HL-60 (cell line): ENCODE data around the gene CD207.

Experiments used
- DNase-seq, 2 experiments: peaks; one replicate each; pipeline ENCODE4 v3.0.0-alpha.2; 2010 to 2020; ENCODE audit warnings: low read depth in 1 of 2, low spot score in 1 of 2
- H3K27ac ChIP-seq: fragments of 250-450 bp; sonication (Bioruptor Pico); replicated peaks from 2 replicates; pipeline ENCODE4 v1.5.1; 2020; ENCODE audit warnings: mild to moderate bottlenecking, moderate library complexity
- H3K27me3 ChIP-seq: fragments of 250-450 bp; sonication (Bioruptor Pico); 2 replicates; pipeline ENCODE4 v1.5.1; 2021; ENCODE audit warnings: mild to moderate bottlenecking, moderate library complexity; ENCODE audit not compliant: insufficient read depth, poor library complexity, severe bottlenecking
- H3K4me3 ChIP-seq: replicated peaks from 2 replicates; pipeline ENCODE4 v1.5.1; 2011; ENCODE audit warnings: mild to moderate bottlenecking, control low read depth, low read length; ENCODE audit not compliant: insufficient read depth
- GABPA ChIP-seq: IDR thresholded peaks from 2 replicates; pipeline ENCODE4 v1.6.1; 2012; ENCODE audit warnings: low read depth
- POLR2AphosphoS5 ChIP-seq: IDR thresholded peaks from 2 replicates; pipeline ENCODE4 v1.6.1; 2012; ENCODE audit warnings: low read depth
- SPI1 ChIP-seq: IDR thresholded peaks from 2 replicates; pipeline ENCODE4 v1.6.1; 2012; ENCODE audit warnings: low read depth, mild to moderate bottlenecking, borderline replicate concordance
- TF ChIP-seq, protein P1 (sequence below): IDR thresholded peaks from 2 replicates; pipeline ENCODE4 v1.6.1; 2012; ENCODE audit warnings: low read depth; ENCODE audit not compliant: insufficient replicate concordance
- TF ChIP-seq, protein P2 (sequence below): IDR thresholded peaks from one replicate; pipeline ENCODE4 v1.5.1; 2011; ENCODE audit warnings: low read length, control low read depth, inconsistent platforms; ENCODE audit not compliant: insufficient read depth

CD207 gene

GRCh38 chr2:70816726-70817125 lies 18.9 kb downstream of the CD207 start:
- H3K27me3 ChIP-seq = no peaks in the 10 kb centered on the region
- TF ChIP-seq SPI1 (peak; percentile 16; the same call in 1 of the 2 replicates), POLR2AphosphoS5 (no peak)
- TF ChIP-seq, protein P1, sequence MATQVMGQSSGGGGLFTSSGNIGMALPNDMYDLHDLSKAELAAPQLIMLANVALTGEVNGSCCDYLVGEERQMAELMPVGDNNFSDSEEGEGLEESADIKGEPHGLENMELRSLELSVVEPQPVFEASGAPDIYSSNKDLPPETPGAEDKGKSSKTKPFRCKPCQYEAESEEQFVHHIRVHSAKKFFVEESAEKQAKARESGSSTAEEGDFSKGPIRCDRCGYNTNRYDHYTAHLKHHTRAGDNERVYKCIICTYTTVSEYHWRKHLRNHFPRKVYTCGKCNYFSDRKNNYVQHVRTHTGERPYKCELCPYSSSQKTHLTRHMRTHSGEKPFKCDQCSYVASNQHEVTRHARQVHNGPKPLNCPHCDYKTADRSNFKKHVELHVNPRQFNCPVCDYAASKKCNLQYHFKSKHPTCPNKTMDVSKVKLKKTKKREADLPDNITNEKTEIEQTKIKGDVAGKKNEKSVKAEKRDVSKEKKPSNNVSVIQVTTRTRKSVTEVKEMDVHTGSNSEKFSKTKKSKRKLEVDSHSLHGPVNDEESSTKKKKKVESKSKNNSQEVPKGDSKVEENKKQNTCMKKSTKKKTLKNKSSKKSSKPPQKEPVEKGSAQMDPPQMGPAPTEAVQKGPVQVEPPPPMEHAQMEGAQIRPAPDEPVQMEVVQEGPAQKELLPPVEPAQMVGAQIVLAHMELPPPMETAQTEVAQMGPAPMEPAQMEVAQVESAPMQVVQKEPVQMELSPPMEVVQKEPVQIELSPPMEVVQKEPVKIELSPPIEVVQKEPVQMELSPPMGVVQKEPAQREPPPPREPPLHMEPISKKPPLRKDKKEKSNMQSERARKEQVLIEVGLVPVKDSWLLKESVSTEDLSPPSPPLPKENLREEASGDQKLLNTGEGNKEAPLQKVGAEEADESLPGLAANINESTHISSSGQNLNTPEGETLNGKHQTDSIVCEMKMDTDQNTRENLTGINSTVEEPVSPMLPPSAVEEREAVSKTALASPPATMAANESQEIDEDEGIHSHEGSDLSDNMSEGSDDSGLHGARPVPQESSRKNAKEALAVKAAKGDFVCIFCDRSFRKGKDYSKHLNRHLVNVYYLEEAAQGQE = no peak
- TF ChIP-seq, protein P2, sequence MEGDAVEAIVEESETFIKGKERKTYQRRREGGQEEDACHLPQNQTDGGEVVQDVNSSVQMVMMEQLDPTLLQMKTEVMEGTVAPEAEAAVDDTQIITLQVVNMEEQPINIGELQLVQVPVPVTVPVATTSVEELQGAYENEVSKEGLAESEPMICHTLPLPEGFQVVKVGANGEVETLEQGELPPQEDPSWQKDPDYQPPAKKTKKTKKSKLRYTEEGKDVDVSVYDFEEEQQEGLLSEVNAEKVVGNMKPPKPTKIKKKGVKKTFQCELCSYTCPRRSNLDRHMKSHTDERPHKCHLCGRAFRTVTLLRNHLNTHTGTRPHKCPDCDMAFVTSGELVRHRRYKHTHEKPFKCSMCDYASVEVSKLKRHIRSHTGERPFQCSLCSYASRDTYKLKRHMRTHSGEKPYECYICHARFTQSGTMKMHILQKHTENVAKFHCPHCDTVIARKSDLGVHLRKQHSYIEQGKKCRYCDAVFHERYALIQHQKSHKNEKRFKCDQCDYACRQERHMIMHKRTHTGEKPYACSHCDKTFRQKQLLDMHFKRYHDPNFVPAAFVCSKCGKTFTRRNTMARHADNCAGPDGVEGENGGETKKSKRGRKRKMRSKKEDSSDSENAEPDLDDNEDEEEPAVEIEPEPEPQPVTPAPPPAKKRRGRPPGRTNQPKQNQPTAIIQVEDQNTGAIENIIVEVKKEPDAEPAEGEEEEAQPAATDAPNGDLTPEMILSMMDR = no peak
- no peak overlapping the region for H3K4me3 ChIP-seq
- no peak for DNase-seq
- H3K27ac ChIP-seq = no peak overlapping the region

- TF ChIP-seq, protein P1 = no peak
- TF ChIP-seq GABPA = no peak
- no peak for TF ChIP-seq POLR2AphosphoS5
- H3K27me3 ChIP-seq = no peaks in the 10 kb centered on the region
- no peak overlapping the region for H3K4me3 ChIP-seq
- H3K27ac ChIP-seq = no peak overlapping the region
- no peak for DNase-seq
Observed at GRCh38 chr2:70808983-70809958, 26.3 kb downstream of the CD207 start.

GRCh38 chr2:70807828-70808118 lies 27.8 kb downstream of the CD207 start:
- DNase-seq = no peak
- H3K27me3 ChIP-seq = no peaks in the 10 kb centered on the region
- TF ChIP-seq SPI1 (no peak), GABPA (no peak), POLR2AphosphoS5 (no peak)
- TF ChIP-seq, protein P1 = no peak
- TF ChIP-seq, protein P2 = no peak
- no peak overlapping the region for H3K27ac ChIP-seq
- H3K4me3 ChIP-seq = no peak overlapping the region
